Smooth muscle cell (in vitro differentiated cells): ENCODE results near the gene CARD18. TPM values are rescaled to one million over a fixed set of nuclear protein-coding genes. Genes with fewer than 3 reads are reported as not detected.

ENCODE experiments used
- DNase-seq: peaks from one replicate; lab custom pipeline; 2025; ENCODE audit not compliant: unreplicated experiment; lab: John Stamatoyannopoulos, UW
- H2AFZ ChIP-seq: fragments of 200-600 bp; sonication (generic); 2 replicates; pipeline ENCODE4 v1.6.0; 2016; ENCODE audit warnings: antibody characterized with exemption, low read depth, mild to moderate bottlenecking
- H3F3A ChIP-seq: fragments of 200-600 bp; sonication (generic); 2 replicates; pipeline ENCODE4 v1.6.0; 2017; ENCODE audit warnings: antibody characterized with exemption, low read depth
- H3K27ac ChIP-seq: fragments of 200-600 bp; sonication (generic); 2 replicates; pipeline ENCODE4 v1.5.1; 2016; ENCODE audit warnings: low read depth, mild to moderate bottlenecking
- H3K27me3 ChIP-seq: fragments of 200-600 bp; sonication (generic); 2 replicates; pipeline ENCODE4 v1.6.1; 2016; ENCODE audit warnings: low read depth, mild to moderate bottlenecking
- H3K36me3 ChIP-seq: fragments of 200-600 bp; sonication (generic); 2 replicates; pipeline ENCODE4 v1.5.1; 2016; ENCODE audit warnings: low read depth
- H3K4me1 ChIP-seq: fragments of 200-600 bp; sonication (generic); 2 replicates; pipeline ENCODE4 v1.5.1; 2016; ENCODE audit warnings: low read depth
- H3K4me2 ChIP-seq: fragments of 200-600 bp; sonication (generic); 2 replicates; pipeline ENCODE4 v1.6.0; 2016; ENCODE audit warnings: mild to moderate bottlenecking
- H3K4me3 ChIP-seq: fragments of 200-600 bp; sonication (generic); 2 replicates; pipeline ENCODE4 v1.5.1; 2016; ENCODE audit warnings: mild to moderate bottlenecking
- H3K79me2 ChIP-seq: fragments of 200-600 bp; sonication (generic); 2 replicates; pipeline ENCODE4 v1.6.0; 2016; ENCODE audit warnings: low read depth, mild to moderate bottlenecking
- H3K9ac ChIP-seq: fragments of 200-600 bp; sonication (generic); 2 replicates; pipeline ENCODE4 v1.6.0; 2016; ENCODE audit warnings: low read depth
- H3K9me3 ChIP-seq: fragments of 200-600 bp; sonication (generic); replicated peaks from 2 replicates; pipeline ENCODE4 v1.5.1; 2016; ENCODE audit warnings: low read depth
- H4K20me1 ChIP-seq: fragments of 200-600 bp; sonication (generic); 2 replicates; pipeline ENCODE4 v1.6.0; 2016; ENCODE audit warnings: low read depth
- CTCF ChIP-seq: fragments of 200-600 bp; sonication (generic); IDR thresholded peaks from 2 replicates; pipeline ENCODE4 v1.5.1; 2017; ENCODE audit warnings: borderline replicate concordance, mild to moderate bottlenecking, antibody characterized with exemption; ENCODE audit not compliant: insufficient read depth, poor library complexity, severe bottlenecking
- WGBS: methylation state at CpG from one replicate; pipeline ENCODE4 v1.1.7; 2016; ENCODE audit warnings: low lambda C conversion rate; 5-methylcytosine and 5-hydroxymethylcytosine counted together
- polyA plus RNA-seq: library from polyadenylated mRNA; unstranded; fragments of >200 nt; fragmentation: Nextera tagmentation; extraction: Ambion mirVana; gene quantifications from 2 replicates; pipeline ENCODE4 v1.2.1, GENCODE V29; 2016
- total RNA-seq: library from RNA; depleted of rRNA; stranded (reverse); fragments of >200 nt; gene quantifications from 2 replicates; pipeline ENCODE4 v1.2.3, GENCODE V29; 2014

Gene CARD18
- total and polyA plus RNA-seq, 2 experiments from 2014 or later, result not detected

- no peak for DNase-seq
- Histone ChIP-seq H3F3A (no peaks in the 10 kb centered on the region), H3K36me3 (no peaks in the 10 kb centered on the region), H3K79me2 (no peaks in the 10 kb centered on the region), H3K4me2 (no peak overlapping the region), H4K20me1 (no peaks in the 10 kb centered on the region), H3K9me3 (no peaks in the 10 kb centered on the region), H3K27me3 (no peaks in the 10 kb centered on the region), H3K4me3 (no peak overlapping the region), H2AFZ (no peak overlapping the region), H3K4me1 (no peaks in the 10 kb centered on the region), H3K9ac (no peak overlapping the region), H3K27ac (no peak overlapping the region)
- no peak for TF ChIP-seq CTCF
- 91% methylated on average over 4 of the region's 4 CpGs for WGBS
These were observed 17.2 kb upstream of the CARD18 start for GRCh38 chr11:105156720-105157119.

DNA sequence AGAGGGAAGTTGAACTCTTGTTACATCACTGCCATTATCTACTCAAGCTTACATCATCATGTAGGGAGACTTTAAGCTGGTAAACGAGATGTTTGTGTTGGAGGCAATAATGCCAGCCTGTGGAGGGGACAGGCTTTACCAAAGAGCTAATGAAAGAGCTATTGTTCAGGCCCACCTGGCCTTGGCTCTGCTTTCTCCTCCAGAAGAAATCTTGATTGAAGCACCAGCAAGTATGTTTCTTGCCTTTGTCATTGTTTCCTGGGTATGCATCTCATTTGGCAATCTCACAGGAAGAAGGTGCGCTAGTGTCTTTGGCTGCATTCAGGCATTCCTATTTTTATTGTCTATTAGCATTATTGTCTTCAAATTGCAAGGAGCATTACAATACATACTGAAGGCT is 16.7 kb upstream of the CARD18 start:
- Histone ChIP-seq H3K9ac (no peak overlapping the region), H3K79me2 (no peaks in the 10 kb centered on the region), H3K4me1 (no peaks in the 10 kb centered on the region), H2AFZ (no peak overlapping the region), H3K9me3 (no peaks in the 10 kb centered on the region), H3F3A (no peaks in the 10 kb centered on the region), H3K4me2 (no peak overlapping the region), H4K20me1 (no peaks in the 10 kb centered on the region), H3K27me3 (no peaks in the 10 kb centered on the region), H3K27ac (no peak overlapping the region), H3K4me3 (no peak overlapping the region), H3K36me3 (no peaks in the 10 kb centered on the region)
- 83% methylated on average over 2 of the region's 2 CpGs for WGBS
- no peak for TF ChIP-seq CTCF
- DNase-seq, result no peak

DNA sequence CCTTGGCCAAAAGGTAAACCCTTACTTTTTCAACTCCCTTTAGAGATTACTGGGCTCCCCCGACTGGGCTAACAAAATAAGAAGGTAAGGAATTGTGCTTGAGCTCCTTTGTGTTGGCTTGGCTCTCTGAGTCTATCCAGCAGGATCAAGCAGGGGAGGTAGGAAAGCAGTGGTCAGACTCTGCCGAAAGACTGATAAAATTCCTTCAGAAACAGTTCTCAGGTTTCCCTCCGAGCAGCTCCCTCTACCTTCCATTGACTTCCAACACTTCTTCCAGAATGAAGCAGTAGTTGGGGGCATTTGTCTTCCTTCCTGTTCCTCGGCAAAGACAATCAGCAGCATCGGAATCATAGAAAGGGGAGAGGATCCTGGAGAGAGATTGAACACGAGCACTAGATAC is 16.1 kb upstream of the CARD18 start:
- 90% methylated on average over 6 of the region's 6 CpGs for WGBS
- no peak overlapping the region for H3K4me2 ChIP-seq
- H3K4me1 ChIP-seq, result no peaks in the 10 kb centered on the region
- H3K79me2 ChIP-seq, result no peaks in the 10 kb centered on the region
- H3K36me3 ChIP-seq, result no peaks in the 10 kb centered on the region
- no peak for TF ChIP-seq CTCF
- H3K27me3 ChIP-seq, result no peaks in the 10 kb centered on the region
- no peak overlapping the region for H3K27ac ChIP-seq
- no peak for DNase-seq
- H3F3A ChIP-seq, result no peaks in the 10 kb centered on the region
- no peak overlapping the region for H2AFZ ChIP-seq
- no peak overlapping the region for H3K4me3 ChIP-seq
- no peaks in the 10 kb centered on the region for H3K9me3 ChIP-seq
- H4K20me1 ChIP-seq, result no peaks in the 10 kb centered on the region
- H3K9ac ChIP-seq, result no peak overlapping the region

DNA sequence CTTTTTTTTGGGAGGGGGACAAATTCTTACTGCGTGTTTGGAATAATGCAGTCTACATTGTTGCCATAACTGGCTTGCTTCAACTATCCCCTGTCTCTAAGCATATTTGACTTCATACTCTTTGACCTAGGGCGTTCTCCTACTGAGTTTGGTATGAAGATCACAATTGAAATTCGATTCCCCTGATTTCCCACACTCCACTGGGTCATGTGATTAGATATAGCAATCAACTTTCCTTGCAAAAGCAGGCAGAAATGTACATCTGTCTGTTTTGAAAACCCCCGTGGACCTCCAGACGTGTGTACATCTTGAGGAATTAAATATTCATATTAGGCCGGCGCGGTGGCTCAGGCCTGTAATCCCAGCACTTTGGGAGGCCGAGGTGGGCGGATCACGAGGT is 13.8 kb upstream of the CARD18 start:
- TF ChIP-seq CTCF, result no peak
- Histone ChIP-seq H2AFZ (no peak overlapping the region), H3K4me2 (no peak overlapping the region), H3K27ac (no peak overlapping the region), H3K9ac (no peak overlapping the region), H3K4me1 (no peaks in the 10 kb centered on the region), H3K36me3 (no peaks in the 10 kb centered on the region), H3K9me3 (no peaks in the 10 kb centered on the region), H3K27me3 (no peaks in the 10 kb centered on the region), H3K79me2 (no peaks in the 10 kb centered on the region), H4K20me1 (no peaks in the 10 kb centered on the region), H3K4me3 (no peak overlapping the region), H3F3A (no peaks in the 10 kb centered on the region)
- DNase-seq, result no peak
- WGBS, result 95% methylated on average over 11 of the region's 11 CpGs
